CD1c-positive myeloid dendritic cell (primary cell): ENCODE data around the gene ATRIP.
"Not testable (repeated sequence)": the region's sequence is repeated elsewhere in the genome, so short reads cannot be mapped to it uniquely, and the experiment has no call there.

Experiments
- DNase-seq: peaks from one replicate; pipeline ENCODE4 v3.0.0-alpha.2; 2016; ENCODE audit errors: extremely low spot score

The ATRIP gene

DNA sequence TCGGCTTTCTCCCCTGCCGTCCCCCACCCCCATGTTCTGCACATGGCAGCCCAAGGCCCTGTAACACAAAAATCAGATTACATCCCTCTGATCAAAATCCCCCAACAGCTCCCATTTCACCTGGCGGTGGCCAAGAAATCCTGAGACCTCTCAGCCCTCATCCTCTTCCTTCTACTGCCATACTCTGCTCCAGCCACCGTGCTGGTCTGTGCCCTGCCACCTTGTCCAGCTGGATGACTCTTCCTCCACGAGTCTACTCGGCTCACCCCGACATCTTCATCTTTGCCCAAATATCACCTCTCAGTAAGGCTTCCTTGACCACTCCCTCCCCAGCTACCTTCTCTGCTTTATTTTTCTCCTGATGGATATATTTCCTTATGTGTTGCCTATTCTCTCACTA lies 9.7 kb upstream of the ATRIP start:
- DNase-seq = no peak

DNA sequence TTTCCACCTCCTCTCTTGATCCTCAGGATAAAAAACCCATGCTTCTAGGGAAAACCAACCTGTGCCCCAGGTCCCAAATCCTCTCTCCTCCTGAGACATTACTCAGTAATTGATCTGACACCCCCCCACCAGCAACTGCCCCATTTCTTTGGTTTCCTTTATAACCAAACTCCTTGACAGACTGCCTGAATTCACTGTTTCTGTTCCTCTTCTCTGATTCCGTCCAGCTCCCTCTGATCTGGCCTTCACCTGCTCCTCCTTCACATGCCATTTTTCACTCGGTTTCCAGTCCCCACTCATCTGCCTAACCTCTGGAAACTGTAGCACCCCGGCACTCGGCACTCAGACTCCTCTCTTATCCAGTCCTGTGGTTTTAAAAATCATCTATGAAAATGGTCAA lies 8.7 kb upstream of the ATRIP start:
- peak; percentile 4 for DNase-seq

DNA sequence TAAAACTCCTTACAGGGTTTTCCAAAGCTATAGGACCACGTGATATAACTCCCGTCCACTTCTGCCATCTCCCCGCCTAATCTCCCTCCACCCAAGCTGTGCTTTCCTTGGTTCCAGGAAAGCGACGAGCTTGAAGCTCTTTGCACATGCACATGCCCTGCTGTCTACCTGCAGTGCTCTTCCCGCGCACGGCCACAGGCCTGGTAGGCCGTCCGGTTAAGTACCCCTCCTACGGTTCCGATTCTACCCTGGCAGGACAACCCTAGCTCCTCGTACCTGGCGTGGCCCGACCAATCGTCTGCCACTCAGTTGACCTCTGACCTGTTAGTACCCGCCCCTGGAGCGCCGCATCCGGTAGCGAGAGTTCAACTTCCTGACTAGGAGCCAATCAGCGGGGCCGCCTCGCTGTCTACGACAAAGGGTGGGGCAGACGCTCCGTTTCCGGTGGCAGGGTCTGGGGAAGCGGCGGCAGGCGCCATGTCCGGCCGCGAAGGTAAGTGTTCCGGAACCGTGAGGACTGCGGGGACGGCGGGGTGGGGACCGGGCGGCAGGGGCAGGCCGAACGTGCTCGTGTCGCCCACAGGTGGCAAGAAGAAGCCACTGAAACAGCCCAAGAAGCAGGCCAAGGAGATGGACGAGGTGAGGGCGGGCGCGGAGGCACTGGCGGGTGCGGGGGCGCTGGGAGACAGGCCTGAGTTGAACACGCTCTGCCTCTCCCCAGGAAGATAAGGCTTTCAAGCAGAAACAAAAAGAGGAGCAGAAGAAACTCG lies 6.5 kb upstream of the ATRIP start, which contains the start of the genes CCDC51 and TMA7:
Gene CCDC51 (minus strand): TSS at position 300 of the 770 bp plus-strand sequence. CDS start 4,991 bp downstream, outside the sequence.
Gene TMA7 (plus strand): TSS at position 438 of the 770 bp plus-strand sequence. CDS start 40 bp downstream, at position 478.
- DNase-seq = peak; percentile 98

DNA sequence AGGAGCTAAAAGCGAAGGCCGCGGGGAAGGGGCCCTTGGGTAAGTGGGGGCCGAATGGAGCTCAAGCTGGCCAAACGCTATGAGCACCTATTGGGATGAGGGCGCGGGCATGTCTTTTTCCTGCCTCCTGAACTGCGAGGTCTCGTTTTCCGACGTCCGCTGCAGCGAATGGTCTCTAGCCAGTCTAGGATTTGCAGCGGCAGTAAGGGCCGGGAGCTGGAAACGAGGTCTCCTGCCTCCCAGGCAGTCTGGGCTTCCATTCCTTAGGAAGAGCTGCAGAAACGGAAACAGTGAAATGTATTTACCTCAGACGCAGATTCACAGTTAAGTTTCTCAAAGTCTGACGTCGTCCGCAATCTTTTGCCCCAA lies 6.0 kb upstream of the ATRIP start:
- DNase-seq = peak; percentile 17

DNA sequence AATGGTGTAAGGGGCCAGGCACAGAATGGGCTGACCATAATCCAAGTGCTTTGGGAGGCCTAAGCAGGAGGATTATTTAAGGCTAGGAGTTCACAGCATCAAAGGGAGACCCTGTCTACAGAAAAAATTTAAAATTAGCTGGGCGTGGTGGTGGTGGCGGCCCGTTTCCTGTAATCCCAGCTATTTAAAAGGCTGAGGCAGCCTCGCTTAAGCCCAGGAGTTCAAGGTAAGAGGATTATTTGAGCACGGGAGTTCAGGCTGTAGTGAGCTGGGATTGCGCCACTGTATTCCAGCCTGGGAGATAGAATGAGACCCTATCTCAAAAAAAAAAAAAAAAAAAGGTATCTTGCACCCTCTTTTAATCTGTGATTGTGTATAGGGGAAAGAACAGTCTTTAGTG lies 4.6 kb upstream of the ATRIP start:
- no peak for DNase-seq

DNA sequence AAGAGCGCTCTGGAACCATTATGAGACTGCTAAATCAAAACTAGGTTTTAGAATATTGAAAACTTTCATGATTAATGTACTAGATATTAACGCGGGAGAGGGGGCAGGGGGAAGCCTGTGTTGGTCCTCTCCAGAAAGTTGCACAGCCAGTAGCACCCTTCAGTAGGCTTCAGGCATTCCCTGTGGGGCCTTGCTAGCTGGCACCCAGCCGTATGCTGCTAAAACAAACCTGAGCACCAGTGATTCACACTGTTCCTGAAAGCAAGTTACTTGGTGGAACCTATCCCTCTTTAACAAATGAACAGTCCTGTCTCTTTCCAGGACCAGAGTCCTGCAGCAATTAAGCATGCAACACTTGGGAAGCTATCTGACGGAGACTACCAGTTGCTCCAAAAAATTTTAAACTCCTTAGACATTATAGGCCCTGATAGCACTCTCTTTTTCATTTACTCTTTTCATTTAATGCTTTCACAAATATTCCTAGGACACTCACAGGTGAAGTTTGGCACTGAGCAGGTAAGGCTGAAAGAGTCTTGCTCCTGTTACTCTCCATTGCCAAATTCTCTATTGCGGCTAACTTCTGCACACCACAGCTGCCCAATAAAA lies 1.2 kb upstream of the ATRIP start:
- DNase-seq = no peak

DNA sequence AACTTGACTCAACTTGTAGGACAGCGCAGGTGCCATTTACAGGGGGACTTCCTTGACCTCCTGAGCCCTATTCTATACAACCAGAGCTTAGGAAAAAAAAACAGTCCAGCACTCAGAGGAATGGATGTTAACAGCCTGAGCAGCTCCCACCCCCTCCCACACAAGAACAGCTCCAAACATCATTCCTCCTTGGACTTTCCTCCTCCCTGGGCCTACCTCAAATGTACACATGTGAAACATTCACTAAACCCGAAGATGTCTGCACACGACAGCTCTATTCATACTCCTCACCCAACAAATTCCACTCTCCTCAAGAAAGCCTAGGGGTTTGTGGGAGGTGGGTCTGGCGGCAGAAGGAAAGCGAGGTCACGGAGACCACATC lies 503 bp upstream of the ATRIP start:
- no peak for DNase-seq

DNA sequence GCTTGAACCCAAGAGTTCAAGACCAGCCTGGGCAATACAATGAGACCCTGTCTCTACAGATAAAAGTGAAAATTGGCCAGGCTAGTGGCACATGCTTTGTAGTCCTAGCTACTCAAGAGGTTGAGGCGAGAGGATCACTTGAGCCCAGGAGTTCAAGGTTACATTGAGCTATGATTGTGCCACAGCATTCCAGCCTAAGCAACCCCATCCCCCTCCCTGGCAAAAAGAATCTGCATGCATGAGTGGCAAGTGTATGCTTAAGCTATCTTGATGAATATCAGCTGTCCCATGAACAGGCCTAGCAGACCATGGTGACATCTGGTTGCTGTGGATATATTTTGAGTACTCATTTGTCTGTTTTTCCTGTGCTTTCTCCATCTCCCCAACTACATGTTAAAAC lies 4.7 kb downstream of the ATRIP start:
- DNase-seq = no peak

DNA sequence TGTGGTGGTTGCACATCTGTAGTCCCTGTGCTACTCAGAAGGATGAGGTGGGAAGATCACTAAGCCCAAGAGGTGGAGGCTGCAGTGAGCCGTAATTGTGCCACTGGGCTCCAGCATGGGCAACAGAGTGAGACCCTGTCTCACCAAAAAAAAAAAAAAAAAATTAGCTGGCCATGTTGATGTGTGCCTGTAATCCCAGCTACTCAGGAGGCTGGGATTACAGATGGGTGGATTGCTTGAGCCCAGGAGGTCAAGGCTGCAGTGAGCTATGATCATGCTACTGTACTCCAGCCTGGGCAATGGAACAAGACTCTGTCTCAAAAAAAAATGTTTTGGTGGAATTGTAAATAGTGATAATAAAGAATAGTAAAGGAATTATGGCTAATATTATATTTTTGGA lies 9.9 kb downstream of the ATRIP start:
- DNase-seq = no peak

DNA sequence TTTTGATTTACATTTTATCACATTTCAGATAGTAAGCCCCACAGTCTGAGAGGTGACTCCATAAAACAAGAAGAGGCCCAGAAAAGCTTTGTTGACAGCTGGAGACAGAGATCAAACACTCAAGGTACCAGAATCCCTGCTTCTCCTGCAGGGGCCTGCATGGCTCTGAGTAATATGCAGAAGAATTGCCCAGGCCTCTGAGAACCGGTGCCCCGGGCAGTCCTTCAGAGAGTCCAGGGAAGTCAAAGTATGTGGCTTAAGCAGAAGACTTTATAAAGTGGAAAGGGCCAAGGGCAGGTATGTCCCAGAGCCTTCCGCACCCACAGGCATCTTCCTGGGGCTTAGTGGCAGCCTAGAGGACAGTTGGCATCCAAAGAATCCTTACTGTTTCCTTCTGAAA lies 12.8 kb downstream of the ATRIP start:
- DNase-seq = no peak

DNA sequence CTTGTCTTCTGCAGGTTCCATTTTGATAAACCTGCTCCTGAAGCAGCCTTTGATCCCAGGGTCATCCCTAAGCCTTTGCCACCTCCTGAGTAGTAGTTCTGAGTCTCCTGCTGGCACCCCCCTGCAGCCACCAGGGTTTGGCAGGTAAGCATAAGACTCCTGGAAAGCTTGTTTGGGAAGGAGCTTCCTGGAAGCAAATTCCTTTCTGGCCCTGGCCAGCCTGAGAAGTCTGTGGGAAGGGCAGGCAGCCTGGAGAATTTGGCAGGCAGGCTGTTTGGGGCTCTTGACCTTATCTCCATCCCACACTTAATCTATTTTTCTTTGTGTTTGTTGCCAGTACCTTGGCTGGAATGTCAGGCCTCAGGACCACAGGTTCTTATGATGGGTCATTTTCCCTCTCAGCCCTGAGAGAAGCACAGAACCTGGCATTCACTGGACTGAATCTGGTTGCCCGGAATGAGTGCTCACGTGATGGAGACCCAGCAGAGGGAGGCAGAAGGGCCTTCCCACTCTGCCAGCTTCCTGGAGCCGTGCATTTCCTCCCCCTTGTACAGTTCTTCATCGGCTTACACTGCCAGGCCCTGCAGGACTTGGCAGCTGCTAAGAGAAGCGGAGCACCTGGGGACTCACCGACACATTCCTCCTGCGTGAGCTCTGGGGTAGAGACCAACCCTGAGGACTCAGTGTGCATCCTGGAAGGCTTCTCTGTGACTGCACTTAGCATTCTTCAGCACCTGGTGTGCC lies 13.4 kb downstream of the ATRIP start:
- DNase-seq = no peak

DNA sequence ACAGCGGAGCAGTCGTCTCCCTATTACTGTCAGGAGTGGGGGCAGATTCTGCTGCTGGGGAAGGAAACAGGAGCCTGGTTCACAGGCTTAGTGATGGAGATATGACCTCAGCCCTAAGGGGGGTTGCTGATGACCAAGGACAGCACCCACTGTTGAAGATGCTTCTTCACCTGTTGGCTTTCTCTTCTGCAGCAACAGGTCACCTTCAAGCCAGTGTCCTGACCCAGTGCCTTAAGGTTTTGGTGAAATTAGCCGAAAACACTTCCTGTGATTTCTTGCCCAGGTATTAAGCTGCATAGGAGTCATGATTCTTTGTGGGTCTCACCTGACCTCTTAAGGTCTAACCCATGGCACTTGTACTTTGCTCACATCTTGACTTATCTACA lies 14.0 kb downstream of the ATRIP start:
- no peak for DNase-seq

DNA sequence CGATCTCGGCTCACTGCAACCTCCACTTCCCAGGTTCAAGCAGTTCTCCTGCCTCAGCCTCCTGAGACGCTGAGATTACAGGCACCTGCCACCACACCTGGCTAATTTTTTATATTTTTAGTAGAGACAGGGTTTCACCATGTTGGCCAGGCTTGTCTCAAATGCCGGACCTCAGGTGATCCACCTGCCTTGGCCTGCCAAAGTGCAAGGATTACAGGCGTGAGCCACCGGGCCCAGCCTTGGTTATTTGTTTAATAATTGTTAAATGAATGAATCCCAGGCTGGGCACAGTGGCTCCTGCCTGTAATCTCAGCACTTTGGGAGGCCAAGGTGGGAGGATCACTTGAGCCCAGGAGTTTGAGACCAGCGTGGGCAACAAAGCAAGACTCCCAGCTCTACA lies 15.2 kb downstream of the ATRIP start:
- not testable (repeated sequence) for DNase-seq

DNA sequence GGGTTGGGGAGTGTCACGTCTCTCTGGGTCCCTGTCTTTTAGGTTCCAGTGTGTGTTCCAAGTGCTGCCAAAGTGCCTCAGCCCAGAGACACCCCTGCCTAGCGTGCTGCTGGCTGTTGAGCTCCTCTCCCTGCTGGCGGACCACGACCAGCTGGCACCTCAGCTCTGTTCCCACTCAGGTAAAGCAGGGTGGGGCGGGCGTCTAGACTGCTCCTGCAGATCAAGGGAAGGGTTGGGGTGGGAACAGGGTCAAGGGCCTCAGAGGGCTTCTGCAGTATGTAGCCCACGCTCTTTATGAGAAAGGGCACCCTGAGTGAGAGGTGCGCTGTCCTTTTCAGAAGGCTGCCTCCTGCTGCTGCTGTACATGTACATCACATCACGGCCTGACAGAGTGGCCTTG lies 17.2 kb downstream of the ATRIP start:
- DNase-seq = no peak

DNA sequence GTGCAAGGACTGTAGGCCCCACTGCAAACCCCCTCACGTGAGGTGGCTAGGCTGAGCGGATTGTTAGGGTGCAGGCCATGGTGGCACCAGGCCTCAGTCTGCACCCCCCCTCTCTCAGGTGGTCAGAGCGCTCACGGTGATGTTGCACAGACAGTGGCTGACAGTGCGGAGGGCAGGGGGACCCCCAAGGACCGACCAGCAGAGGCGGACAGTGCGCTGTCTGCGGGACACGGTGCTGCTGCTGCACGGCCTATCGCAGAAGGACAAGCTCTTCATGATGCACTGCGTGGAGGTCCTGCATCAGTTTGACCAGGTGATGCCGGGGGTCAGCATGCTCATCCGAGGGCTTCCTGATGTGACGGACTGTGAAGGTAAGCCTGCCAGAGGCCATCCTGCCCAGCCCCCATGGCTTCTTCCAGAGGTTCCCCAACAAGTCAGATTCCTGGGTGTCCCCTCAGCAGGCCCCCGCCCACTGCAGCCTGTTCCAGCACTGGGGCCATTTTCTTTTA lies 18.2 kb downstream of the ATRIP start:
- DNase-seq = no peak

DNA sequence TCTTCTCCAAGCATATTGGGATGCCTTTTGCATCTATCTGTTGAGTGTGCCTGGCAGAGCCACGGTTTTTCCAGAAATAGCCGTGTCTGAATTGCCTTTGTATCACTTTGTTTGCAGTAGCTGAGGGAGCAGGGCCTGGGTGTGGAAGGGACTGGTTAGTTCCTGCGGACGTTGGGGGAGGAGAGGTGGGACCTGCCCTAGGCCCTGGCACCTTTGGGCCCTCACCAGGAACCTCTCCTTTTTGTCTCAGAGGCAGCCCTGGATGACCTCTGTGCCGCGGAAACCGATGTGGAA lies 18.6 kb downstream of the ATRIP start:
- DNase-seq = no peak

DNA sequence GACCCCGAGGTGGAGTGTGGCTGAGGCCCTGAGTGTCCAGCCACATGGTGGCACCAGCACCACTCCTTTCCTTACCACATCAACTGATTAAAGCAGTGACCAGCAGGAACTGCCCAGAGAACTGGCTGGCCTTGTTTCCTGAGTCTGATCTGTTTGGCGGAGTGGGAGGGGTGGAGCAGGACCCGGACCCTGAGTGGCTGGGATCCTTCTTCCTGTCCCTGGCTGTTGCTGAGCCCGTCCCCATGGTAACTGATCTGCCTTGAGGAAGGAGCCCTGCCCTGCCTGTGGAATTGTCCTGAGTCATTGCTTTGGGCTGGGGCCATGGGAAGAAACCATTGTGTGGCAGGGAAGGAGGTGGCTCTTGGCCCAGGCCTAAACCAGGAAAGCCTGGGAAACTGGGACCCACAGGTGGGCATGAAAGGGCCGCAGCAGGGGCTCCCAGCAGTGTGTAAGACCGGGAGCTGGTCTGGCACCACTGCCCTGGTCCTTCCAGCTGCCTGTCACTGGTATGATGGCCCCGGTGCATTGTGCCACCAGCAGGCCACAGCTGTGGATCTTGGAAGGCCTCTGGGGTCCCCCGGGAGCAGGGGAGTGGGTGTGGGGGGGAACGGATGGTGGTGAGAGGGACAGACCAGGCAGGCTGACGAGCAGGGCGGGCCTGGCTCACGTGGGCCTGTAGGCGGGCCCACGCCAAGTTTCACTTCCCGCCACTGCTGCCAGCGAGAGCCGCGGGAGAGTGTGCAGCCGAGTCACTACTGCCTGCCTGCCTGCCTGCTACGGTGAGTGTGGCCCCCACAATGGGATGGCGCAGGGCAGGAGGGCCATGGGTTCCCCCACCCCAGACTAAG lies 19.2 kb downstream of the ATRIP start:
- peak; percentile 98 for DNase-seq

DNA sequence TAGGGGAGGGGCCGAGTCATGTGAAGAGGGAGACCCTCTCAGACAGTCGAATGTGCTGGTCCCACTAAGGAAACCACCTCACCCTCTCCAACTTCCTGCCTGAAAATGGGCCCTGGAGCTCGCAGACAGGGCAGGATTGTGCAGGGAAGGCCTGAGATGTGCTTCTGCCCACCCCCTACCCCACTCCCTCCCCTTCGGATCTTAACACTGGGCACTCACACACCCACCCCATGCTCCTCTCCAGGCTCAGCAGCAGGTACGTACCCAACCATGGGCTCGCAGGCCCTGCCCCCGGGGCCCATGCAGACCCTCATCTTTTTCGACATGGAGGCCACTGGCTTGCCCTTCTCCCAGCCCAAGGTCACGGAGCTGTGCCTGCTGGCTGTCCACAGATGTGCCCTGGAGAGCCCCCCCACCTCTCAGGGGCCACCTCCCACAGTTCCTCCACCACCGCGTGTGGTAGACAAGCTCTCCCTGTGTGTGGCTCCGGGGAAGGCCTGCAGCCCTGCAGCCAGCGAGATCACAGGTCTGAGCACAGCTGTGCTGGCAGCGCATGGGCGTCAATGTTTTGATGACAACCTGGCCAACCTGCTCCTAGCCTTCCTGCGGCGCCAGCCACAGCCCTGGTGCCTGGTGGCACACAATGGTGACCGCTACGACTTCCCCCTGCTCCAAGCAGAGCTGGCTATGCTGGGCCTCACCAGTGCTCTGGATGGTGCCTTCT lies 20.0 kb downstream of the ATRIP start:
- peak; percentile 13 for DNase-seq

DNA sequence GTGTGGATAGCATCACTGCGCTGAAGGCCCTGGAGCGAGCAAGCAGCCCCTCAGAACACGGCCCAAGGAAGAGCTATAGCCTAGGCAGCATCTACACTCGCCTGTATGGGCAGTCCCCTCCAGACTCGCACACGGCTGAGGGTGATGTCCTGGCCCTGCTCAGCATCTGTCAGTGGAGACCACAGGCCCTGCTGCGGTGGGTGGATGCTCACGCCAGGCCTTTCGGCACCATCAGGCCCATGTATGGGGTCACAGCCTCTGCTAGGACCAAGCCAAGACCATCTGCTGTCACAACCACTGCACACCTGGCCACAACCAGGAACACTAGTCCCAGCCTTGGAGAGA lies 20.5 kb downstream of the ATRIP start:
- no peak for DNase-seq

DNA sequence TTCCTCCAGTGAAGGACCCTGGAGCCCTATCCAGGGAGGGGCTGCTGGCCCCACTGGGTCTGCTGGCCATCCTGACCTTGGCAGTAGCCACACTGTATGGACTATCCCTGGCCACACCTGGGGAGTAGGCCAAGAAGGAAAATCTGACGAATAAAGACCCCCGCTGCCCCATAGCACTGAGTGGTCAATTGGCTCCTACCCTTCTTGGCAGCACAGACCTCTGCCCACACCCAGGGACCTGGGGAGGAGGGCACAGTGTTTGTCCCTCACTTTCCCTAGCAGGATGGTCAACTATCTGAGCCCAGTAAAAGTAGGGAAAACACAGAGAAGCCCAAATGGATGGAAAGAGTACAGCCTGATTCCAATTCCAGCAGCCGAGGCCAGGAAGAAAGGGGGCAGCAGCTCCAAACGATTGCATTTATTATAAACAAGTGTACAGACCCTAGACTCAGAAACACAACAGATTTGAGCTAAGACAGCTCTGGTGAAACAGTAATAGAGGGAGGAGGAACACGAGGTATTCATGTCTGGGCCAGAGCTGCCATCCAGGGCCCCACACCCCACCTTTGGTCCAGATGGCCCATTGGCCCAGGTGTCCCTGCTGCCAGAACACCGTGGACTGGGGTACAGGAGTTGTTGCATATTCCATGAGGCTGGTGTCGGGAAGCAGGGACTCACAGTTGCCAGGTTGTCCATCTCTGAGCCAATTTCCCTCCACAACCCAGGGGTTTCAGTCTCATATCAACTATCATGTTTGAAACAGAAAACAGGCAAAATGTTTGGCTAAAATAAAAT lies 21.1 kb downstream of the ATRIP start:
- no peak for DNase-seq

DNA sequence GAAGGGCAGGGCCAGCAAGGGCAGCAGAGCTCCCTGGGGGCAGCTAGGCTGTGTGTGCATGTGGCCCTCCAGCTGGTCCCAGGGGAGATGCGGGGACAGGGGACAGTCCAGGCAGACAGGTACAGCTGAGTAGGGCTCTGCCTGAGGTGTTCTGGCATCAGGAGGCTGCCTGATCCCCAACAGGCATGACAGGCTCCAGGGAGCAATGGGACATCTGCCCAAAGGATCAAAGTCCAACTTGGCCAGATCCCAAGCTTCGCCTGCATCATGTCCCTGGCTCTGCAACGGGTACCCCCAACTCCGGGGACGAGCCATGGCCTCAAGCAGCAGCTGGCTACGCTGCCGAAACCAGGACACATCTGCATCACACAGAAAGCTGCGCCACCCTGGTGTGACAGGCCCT lies 21.8 kb downstream of the ATRIP start:
- no peak for DNase-seq
